ENCODE data around the gene CTNNBL1.

- TF ChIP-seq POLR2A (IDR thresholded peaks at IDR 0.05; ENCODE audit: low read length): no peak
- TF ChIP-seq GATA1 (IDR thresholded peaks at IDR 0.05; ENCODE audit: low read depth, low read length): no peak
These were observed 82.7 kb downstream of the CTNNBL1 start for GRCh38 chr20:37776526-37776925.

All from erythroblast (primary cell).